NCI-H524 (cell line): ENCODE measurements around the gene SNPH.

Experiments
- DNase-seq, 2 experiments: peaks; one replicate each; lab custom pipeline; 2025; lab: John Stamatoyannopoulos, UW

SNPH gene

GRCh38 chr20:1325173-1326030, 59.3 kb downstream of the SNPH start:
- peak; percentile 97 to 98 for DNase-seq

DNA sequence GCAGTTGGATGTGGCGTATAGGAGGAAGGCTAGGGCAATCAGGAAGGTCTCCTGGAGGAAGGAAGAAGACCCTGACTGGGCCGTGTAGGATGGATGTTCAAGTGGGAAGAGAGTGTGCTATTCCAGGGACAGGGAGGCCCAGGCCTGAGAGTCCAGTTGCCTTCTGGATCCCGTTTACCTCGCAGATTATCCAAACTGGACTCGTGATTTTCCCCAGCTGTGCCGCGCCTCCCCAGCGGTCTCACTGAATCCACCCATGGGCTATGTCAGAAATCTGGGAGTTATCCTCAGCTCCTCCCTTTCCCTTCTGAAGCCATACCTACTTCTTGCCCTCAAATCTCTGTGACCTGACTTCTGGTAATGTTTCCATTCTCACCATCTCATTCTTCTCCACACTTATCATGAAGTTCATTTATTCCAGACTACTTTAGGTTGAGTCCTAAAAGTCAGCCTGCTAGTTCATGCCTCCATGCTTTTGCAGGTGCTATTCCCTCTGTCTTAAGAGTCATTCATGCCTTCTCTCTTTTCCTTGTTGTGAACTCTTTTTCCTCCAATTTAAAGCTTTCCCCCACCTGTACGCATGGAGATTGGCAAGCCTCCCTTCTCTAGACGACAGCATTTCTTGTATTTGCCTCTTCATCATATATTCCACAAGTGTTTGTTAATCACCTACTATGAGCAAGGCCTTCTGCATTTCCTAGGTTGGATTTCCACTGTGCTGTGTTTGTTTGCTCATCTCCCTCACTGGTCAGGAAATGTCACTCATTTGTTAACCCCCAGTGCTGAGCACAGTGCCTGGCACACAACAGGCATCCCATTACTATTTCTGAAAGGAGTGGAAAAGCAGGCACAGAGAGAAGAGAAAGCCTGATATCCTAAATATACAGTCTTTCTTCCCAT, 60.2 kb downstream of the SNPH start:
- no peak for DNase-seq

DNA sequence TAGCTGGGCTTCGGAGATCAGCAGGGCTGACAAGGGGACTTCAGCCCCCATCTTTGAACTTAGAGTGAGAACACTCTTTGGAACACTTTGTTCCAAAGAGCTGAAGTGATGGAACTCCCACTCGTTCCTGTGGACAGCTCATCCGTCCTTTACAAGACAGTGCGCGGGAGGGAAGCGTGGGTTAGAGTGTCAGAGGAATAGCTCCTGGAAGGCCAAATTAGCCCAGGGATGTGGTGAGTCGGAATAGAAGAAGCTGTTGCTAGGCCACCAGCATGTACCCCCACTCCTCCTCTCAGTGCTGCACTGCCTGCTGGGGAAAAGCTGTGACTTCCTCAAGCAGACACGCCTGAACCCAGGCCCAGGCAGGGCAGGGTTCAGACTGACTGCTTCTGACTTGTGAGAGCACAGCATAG, 61.2 kb downstream of the SNPH start:
- no peak for DNase-seq

DNA sequence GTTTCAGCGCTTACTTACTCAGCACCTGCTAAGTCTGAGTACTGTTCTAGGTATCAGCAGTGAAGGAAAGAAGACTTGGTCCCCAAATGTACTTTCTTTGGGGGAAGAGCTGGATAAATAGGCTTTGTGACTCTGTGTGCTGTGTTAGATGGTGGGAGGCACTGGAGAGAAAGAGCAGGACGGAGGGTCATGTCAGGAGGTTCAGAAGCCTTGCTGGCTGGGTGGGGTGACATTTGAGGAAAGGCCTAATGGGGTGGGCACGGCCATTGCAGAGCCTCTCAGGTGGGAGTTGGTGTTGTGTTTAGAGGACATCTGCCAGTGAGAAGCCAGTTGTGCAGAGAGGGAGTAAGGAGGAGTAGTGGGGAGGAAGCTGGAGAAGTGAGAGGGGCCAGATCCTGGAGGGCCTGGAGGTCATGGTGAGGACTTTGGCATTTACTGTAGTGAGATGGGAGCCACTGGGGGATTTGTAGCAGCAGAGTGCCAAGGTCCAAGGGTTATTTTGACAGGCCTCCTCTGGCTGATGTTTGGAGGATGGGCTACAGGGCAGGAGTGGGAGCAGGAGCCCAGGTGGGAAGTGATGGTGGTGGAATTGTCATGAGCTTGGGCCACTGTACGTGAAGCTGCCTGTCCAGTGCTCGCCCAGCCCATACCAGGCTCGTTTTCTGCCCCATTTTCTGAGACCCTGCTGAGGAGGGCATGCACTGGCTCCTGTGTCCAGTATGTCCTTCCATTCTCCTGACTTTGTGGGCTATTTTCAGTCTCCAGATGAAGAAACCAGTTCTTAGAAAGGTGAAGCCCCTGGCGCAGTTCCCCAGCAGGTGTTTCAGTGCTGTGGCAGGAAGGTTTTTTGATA, 62.0 kb downstream of the SNPH start:
- no peak for DNase-seq

- DNase-seq = no peak
Observed at GRCh38 chr20:1328680-1329330, 62.7 kb downstream of the SNPH start, which contains the start of gene SDCBP2. Gene SDCBP2 (minus strand): TSS chr20:1329139. CDS start chr20:1320416, 8,723 bp downstream.

GRCh38 chr20:1330075-1330830, 64.2 kb downstream of the SNPH start:
- no peak for DNase-seq

GRCh38 chr20:1331101-1331500, 65.0 kb downstream of the SNPH start:
- no peak for DNase-seq

DNA sequence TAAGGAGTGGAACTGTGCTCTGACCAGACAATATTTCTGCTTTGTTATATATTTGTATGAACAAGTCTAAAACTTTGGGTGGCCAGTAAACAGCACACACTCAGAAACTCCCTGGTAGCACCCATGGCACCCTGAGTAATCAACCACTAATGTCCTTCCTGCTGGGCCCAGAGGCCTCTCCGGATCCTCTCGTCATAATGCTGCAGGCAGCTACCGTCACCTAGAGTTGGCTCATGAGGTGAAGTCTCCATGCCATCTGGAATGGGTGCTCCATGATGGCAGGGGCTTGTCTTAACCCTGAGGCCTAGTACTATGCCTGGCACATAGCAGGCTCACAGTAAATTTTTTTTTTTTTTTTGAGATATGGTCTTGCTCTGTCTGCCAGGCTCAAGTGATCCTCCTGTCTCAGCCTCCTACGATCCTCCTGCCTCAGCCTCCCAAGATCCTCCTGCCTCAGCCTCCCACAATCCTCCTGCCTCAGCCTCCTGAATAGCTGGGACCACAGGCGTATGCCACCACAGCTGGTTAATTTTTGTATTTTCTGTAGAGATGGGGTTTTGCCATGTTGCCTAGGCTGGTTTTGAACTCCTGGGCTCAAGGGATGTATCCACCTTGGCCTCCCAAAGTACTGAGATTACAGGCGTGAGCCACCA, 65.8 kb downstream of the SNPH start:
- DNase-seq = no peak

- DNase-seq = no peak
Observed at GRCh38 chr20:1332749-1333300, 66.7 kb downstream of the SNPH start.

GRCh38 chr20:1333462-1334369, 67.6 kb downstream of the SNPH start:
- DNase-seq = no peak

DNA sequence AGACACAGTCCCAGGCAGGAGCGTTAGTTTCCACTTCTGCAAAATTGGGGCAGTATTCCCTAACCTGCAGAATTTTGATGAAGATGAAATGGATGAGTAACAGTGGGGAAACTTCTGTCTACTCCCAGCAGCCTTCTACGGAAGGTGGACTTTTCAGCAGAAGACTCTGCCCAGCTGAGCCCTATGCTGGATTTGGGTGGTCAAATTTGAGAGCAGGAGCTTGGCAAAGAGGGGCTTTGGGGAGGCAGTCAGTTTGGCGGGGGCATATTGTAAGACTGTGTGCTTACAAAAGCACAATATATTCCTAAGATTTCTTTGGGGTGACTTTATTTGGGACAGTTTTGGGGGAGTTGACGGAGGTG, 68.3 kb downstream of the SNPH start:
- no peak for DNase-seq

- no peak for DNase-seq
Observed at GRCh38 chr20:1334761-1335160, 68.7 kb downstream of the SNPH start.

GRCh38 chr20:1335961-1336698, 70.0 kb downstream of the SNPH start:
- no peak for DNase-seq

- DNase-seq = no peak
Observed at GRCh38 chr20:1336699-1337367, 70.7 kb downstream of the SNPH start.

- DNase-seq = no peak
Observed at GRCh38 chr20:1337441-1337840, 71.3 kb downstream of the SNPH start.

- no peak for DNase-seq
Observed at GRCh38 chr20:1338096-1338495, 72.0 kb downstream of the SNPH start.

DNA sequence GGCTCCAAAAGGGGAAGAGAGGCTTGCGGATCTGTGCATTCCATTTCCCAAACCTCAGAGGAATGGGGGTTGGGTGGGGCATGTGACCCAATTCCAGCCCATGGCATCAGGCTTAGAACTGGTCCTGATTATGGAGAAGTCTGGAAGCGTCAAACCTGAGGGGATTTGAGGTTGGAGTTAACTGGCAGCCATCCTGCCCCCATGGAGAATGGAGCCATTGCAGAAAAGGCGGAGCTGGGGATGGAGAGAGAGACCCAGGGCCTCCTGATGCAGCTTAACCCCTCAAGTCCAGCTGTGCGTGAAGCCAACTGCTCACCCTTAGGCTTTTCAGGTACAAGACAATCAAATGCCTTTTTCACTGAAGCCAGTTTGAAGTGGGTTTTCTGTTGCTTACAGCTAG, 72.7 kb downstream of the SNPH start:
- no peak for DNase-seq
